Tibial artery (tissue), 4 donors: ENCODE measurements around the gene EHD4.

Source experiments
- DNase-seq, 2 donors: peaks; one replicate each; pipeline ENCODE4 v3.0.0-alpha.2; 2019
- H3K27ac ChIP-seq, 2 donors: fragments of 200-600 bp; sonication (generic) in 1 of 2; 1 replicate in 1 of 2; 2 replicates in 1 of 2; pipeline ENCODE4 v1.5.1; 2018 to 2019; ENCODE audit warnings: mild to moderate bottlenecking in 1 of 2
- H3K27me3 ChIP-seq, 2 donors: fragments of 200-600 bp; sonication (generic) in 1 of 2; one replicate each; pipeline versions ENCODE4 v1.5.1 to v1.6.0; 2016 to 2019
- H3K36me3 ChIP-seq, 3 donors: fragments of 200-600 bp; sonication (generic) in 2 of 3; one replicate each; pipeline ENCODE4 v1.5.1; 2016 to 2019; ENCODE audit warnings: mild to moderate bottlenecking in 2 of 3
- H3K4me1 ChIP-seq, 4 donors: fragments of 200-600 bp; sonication (generic) in 2 of 4; 1 replicate in 3 of 4; 2 replicates in 1 of 4; pipeline ENCODE4 v1.5.1; 2016 to 2019
- H3K4me3 ChIP-seq, 2 donors: fragments of 200-600 bp; sonication (generic) in 1 of 2; 1 replicate in 1 of 2; 2 replicates in 1 of 2; pipeline ENCODE4 v1.5.1; 2018 to 2019; ENCODE audit warnings: mild to moderate bottlenecking in 2 of 2
- H3K9me3 ChIP-seq, 3 donors: fragments of 200-600 bp; sonication (generic) in 1 of 3; one replicate each; pipeline ENCODE4 v1.5.1; 2016 to 2019
- CTCF ChIP-seq, 2 experiments: fragments of 200-600 bp in 1 of 2; fragments of 450-650 bp in 1 of 2; IDR thresholded peaks; one replicate each; pipeline ENCODE4 v1.5.1; 2017 to 2019; ENCODE audit warnings: antibody characterized with exemption in 2 of 2, mild to moderate bottlenecking in 1 of 2, moderate library complexity in 1 of 2
- intact Hi-C: fragments of 100-400 bp; cut with DNase I; formaldehyde crosslinking; loops from one replicate; pipeline ENCODE4 v1.15.0; 2023; ENCODE audit warnings: low total_unique reads

Gene EHD4

DNA sequence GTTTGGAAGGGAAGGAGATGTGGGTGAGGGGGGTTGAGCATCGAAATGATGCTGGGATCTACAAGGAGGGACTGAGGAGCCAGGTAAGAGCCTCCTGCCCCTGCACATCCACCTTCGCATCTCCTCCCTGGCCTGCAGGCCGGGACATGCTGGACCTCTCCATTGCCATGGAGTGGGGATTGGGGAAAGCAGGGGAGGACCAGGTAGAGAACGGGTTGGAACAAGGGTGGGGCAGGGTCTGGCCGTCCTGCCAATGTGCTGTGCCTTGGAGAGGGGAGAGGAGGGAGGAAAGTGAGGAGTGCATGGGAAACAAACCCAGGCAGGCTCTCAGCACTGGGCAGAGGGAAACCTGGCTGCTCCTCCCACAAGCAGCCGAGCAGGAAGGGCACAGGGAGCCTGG lies 123.2 kb downstream of the EHD4 start:
- Histone ChIP-seq H3K27me3 (peaks cover 0 to 28% of the 10 kb centered on the region in 2 donors), H3K27ac (no peak overlapping the region), H3K9me3 (no peaks in the 10 kb centered on the region), H3K4me1 (peaks cover 0 to 14% (median 0%) of the 10 kb centered on the region in 4 donors), H3K36me3 (peaks cover 33 to 49% (median 41%) of the 10 kb centered on the region in 3 donors), H3K4me3 (no peak overlapping the region)
- no peak for TF ChIP-seq CTCF (IDR thresholded peaks at IDR 0.05)
- no peak for DNase-seq
- intact Hi-C loops: no loop called here

DNA sequence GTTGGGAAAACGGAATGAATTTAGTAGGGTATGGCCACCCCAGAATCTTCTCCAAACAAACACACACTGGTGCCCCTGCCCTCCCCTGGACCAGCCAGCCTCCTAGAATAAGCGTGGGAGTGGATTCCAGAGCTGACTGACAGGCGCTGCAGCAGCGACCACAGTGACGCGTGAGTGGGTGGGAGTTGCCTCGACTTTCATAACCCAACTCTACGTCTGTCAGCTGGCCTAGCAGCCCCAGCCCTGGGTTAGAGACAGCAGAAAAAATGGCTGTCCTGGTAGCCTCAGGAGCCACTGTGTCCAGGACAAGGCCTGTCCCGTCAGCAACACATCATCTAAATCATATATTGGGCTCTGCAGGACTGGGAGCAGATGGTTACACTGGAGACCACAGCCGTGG lies 123.7 kb downstream of the EHD4 start:
- TF ChIP-seq CTCF (IDR thresholded peaks at IDR 0.05): no peak
- Histone ChIP-seq H3K36me3 (peaks cover 34 to 55% (median 41%) of the 10 kb centered on the region in 3 donors), H3K4me3 (no peak overlapping the region), H3K27me3 (peaks cover 0 to 22% of the 10 kb centered on the region in 2 donors), H3K9me3 (no peaks in the 10 kb centered on the region), H3K4me1 (peaks cover 0 to 14% (median 0%) of the 10 kb centered on the region in 4 donors), H3K27ac (no peak overlapping the region)
- intact Hi-C loops: no loop called here
- no peak for DNase-seq

GRCh38 chr15:41847981-41848380 lies 124.4 kb downstream of the EHD4 start:
- Histone ChIP-seq H3K4me3 (no peak overlapping the region), H3K9me3 (no peaks in the 10 kb centered on the region), H3K27ac (no peak overlapping the region), H3K27me3 (peaks cover 0 to 16% of the 10 kb centered on the region in 2 donors), H3K36me3 (peaks cover 34 to 61% (median 41%) of the 10 kb centered on the region in 3 donors), H3K4me1 (peaks cover 0 to 14% (median 0%) of the 10 kb centered on the region in 4 donors)
- no peak for DNase-seq
- no peak for TF ChIP-seq CTCF (IDR thresholded peaks at IDR 0.05)
- intact Hi-C loops: no loop called here

DNA sequence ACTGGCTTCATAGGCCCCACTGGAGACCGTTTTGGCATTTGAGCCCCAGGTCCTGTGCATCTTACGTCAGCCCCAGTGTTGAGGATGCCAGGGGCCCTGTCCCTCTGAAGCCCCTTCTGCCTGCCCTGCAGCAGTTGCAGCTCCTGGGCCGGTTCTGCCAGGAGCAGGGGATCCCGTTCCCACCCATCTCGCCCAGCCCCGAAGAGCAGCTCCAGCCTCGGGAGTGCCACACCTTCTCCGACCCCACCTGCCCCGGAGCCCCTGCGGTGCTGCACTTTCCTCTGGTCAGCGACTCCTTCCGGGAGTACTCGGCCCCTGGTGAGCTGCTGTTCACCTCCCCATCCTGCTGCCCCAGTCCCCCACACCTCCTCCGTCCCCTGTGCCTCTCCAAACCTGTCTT lies 125.2 kb downstream of the EHD4 start:
- H3K4me3 ChIP-seq: no peak overlapping the region

More for the DNA sequence above, 125.2 kb downstream of the EHD4 start:
- Histone ChIP-seq H3K4me1 (peaks cover 0 to 14% (median 0%) of the 10 kb centered on the region in 4 donors), H3K36me3 (peaks cover 34 to 69% (median 44%) of the 10 kb centered on the region in 3 donors), H3K27ac (no peak overlapping the region), H3K27me3 (peaks cover 0 to 8% of the 10 kb centered on the region in 2 donors), H3K9me3 (no peaks in the 10 kb centered on the region)
- intact Hi-C loops: no loop called here
- TF ChIP-seq CTCF (IDR thresholded peaks at IDR 0.05): no peak
- no peak for DNase-seq
